NCI-H2171 (cell line): ENCODE measurements around the gene ABHD17B.
"Not testable (repeated sequence)": the region's sequence is repeated elsewhere in the genome, so short reads cannot be mapped to it uniquely, and the experiment has no call there.

Experiments used
- DNase-seq: peaks from one replicate; lab custom pipeline; 2025; lab: John Stamatoyannopoulos, UW

The ABHD17B gene

DNA sequence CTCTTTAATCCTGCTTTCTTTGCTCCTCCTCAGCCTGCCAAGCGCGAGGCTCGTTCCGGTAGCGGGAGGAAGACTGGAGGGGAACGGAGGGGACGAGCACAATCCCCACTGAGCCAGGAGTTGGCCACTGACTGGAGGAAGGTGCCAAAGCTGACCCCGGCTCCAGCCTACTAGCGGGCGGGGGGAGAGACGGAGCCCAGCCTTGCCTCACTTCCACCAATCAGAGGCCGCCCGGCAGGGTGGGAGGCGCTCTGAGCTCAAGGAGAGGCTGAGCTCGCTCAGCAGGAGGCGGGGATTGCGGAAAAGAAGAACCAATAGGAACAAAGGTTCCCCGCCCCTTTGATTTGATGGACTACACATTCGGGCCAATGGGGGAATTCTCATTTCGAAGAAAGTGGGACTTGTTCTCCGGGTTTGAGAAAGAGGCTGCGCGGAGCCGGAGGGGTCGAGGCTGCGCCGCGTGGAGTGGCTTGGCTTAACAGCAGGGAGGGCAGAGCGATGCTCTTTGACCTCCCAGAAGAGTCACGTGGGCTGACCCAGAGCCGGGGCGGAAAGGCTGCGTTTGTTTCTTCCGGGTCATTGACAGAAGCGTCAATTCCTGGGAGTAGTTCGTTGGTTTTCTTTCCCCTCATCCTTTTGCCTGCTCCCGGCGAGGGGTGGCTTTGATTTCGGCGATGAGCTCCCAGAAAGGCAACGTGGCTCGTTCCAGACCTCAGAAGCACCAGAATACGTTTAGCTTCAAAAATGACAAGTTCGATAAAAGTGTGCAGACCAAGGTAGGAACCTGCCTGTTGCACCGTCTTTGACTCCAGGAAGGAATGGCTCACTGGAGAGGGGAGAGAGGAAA is at the start of gene ABHD17B, which contains the start of gene C9orf85:
ABHD17B (minus strand) TSS at position 133 of the 847 bp plus-strand sequence. CDS start 36,113 bp downstream, outside the sequence.
C9orf85 (plus strand) TSS at position 579 of the 847 bp plus-strand sequence; CDS start at position 675, 96 bp downstream.
- DNase-seq: peak; percentile 99

DNA sequence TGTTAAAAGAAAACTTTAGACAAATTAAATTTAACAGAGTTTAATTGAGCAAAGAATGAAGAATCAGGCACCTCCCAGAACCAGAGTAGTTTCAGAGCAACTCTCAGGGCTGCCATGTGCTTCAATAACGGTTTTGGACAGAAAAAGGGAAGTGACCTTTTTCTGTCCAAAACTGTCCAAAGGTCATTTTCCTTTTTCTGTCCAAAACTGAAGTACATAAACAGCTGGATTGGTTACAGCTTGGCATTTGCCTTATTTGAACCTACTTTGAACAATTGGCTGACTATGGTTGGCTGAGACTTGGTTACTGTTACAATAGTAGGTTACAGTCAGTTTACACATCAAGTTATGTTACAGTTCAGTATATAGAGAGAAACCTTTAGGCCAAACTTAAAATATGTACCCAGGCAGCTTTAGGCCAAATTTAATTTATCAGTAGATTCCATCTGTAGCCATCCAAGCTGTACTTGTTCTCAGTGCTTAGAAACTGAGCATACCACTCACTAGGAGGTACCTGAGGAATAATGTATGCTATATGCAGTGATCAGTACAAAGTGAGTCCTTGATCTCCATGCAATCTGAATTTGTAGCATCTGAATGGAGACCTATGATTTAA is 44.4 kb upstream of the ABHD17B start:
- DNase-seq: no peak

DNA sequence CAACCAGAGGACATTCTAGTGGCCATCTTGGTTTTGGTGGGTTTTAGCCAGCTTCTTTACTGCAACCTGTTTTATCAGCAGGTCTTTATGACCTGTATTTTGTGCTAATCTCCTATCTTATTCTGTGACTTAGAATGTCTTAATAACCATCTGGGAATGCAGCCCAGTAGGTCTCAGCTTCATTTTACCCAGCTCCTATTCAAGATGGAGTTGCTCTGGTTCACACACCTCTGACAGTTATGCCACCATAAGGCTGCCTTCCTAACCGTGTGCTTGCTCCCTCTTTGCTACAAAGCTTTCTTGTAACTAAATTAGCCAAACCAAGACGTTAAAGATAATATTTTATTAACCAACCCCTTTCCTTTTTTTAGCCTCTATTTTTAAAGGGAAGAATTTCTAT is 43.7 kb upstream of the ABHD17B start:
- DNase-seq: not testable (repeated sequence)

DNA sequence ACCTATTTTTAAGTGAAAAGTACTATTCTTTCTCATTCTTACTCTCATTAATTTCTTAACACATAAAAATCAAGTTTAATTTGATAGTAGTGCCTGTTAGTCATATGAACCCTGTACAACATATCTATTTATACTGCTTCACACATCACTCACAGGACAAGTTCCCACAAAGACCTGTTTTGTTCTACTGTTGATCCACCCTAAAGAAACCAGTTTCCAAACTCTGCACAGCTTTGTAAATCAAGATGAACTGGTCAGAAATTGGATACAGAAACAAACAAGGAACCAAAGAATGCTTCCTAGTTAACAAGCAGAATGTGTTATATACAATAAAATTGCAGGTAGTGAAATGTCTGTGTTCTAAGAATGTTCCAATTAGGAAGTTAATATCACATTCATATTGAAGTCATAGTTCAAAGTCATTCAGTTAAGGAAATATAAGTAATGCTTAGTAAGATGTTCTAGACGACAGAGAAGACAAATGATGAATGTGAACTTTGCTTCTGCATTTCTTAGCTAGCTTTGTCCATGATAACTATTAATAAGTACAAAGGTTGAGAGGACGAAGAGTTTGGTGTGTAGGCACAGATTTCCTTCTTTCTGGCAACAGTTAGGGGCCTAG is 33.9 kb upstream of the ABHD17B start:
- DNase-seq: no peak

DNA sequence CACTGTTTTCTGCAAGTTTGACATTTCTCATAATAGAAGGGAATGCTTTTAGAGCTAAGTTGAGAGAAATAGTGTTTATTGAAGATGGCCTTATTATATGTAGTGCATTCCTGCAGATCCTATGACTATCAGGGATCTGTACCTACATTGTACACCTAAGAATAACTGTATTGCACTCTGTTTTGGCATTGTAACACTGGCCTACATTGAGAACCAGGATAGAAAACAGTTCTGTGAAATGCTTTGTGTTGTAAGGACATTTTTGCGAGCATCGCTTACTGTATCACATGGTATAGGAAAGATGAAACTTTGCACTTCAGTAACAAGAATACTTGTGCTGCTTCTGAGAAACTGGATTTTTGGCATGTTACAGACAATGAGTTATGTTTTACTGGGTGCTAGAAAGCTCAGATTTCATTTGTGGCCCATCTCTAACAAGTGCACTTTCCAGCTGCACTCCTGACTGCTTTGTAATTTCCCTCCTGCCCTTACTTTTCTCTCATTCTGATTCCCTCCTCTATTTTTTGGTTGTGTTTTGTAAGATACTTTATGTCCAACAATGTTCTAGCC is 31.1 kb upstream of the ABHD17B start:
- no peak for DNase-seq

DNA sequence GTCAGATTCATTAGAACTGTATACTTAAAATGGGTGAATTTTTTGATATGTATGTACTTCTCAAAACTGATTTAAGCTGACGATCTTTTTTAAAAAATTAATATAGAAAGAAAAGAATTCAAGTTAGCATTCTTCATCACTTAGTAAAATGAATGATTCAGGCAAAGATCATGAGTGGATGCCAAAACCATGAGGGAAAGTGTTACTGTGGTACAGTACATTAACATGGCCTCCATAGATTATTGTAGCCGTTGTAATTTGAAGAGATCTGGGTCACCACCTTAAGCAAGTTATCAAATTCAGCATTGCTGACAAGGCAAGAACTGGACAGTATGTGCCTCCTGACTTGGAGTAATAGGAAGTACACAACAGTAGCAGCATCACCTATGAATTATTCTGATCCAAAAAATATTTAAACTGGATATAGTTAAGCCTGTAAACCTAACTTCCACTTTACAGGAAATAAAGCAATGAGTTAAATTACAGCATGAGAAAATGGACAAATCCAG is 30.1 kb upstream of the ABHD17B start:
- no peak for DNase-seq

DNA sequence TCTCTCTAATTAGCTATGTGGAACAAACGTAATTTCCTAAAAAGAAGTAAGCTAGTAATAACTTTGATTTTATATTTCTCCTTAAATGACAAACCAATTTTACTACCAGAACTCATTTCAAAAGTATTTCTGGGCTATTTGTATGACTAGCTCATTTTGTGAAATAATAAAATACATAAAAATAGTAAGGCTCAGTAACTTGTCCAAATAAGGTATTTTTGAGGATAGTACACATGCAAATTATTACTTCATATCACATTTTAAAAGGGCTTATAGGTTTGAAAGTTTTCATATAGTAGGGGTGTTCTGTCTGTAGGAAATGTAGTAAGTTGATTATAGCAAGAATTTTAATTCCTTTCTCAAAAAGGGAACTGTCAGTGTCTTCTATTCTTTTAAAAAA is 26.9 kb upstream of the ABHD17B start:
- DNase-seq: no peak

DNA sequence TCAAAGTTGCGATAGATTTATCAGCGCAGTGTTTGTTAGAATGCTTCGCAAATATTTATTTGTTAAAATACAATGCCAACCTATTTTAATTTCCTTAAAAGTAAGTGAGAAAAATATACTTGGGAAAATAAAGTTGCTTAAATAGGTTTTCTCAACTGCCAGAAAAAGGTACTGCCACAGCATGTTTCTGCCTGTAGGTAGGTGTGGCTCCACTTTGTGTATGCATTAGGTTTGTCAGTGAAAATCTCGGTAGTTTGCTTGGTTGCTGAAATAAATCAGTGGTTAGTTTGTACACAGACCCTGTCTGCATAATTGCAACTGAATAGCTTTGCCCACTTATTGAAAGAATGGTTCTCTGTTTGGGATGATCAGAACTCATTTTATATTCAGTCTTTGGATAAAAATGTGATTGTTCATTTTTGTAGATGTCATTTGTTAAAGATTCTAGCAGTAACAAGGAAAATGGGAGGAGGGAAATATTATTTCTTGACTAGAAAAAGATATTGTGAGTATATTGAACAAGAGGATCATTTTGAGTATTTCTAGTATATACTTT is 26.2 kb upstream of the ABHD17B start:
- DNase-seq: no peak

DNA sequence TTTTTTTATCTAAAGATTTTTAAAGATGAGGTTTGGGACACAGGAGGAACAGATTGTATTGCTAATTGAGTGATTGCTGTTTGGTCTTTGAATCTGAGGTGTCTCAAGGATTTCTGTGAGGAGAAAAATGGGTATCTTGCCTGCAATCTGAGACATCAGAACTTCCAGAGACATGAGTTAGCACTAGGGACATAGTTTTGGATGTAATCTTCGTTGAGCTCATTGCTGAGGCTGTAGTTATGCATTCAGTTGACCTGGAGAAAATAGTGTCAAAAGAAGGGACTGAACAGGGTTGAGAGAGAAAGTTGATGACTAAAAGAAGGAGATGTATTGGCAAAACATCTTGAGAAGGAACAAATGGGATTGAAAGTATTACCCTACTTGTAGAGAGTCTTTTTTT is 25.1 kb upstream of the ABHD17B start:
- no peak for DNase-seq

DNA sequence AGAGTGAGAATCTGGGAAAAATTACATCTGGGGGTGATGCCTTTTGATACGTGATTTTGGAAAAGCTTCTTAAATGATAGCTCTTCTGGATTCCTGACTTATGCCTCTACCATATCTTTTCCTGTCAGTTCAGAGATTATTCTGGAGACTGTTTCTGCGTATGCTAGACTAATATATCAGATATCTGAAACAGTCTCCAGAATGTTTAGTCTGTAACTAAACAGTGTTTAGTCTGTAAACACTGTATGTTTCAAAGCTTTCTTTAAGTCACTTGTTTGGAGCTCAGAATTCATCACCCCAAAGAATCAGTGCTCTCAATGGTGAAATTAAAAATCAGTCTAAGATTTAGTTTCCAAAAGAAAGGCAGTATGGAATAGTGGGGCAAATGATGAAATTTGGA is 20.2 kb upstream of the ABHD17B start:
- no peak for DNase-seq

DNA sequence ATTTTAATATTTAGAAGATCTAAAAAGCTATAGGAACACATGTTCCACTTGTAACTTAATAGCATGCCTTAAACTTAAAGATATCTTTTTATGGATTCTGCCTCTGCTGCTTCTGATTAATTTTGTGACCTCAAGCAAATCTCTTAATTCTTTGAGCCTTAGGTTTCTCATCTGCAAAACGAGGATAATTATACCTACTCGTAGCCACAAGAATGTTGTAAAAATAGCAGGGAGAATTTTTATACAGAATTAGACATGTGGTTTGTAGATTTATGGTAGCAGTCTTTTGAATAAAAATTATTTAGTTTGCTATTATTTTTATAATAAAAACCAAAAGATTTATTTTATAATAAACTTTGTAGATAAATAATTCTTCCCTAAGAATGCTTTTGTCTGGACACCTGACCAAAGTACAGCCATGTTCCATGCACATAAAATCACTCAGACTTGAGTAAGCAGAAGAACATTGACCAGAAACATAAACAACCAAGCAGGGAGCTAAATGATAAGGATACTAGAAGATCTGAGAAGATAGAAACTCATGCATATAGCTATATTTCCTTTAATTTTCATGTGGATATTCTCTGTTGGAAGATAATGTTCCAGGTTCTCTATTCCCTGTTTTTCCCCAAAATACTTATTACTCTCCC is 18.9 kb upstream of the ABHD17B start:
- no peak for DNase-seq

DNA sequence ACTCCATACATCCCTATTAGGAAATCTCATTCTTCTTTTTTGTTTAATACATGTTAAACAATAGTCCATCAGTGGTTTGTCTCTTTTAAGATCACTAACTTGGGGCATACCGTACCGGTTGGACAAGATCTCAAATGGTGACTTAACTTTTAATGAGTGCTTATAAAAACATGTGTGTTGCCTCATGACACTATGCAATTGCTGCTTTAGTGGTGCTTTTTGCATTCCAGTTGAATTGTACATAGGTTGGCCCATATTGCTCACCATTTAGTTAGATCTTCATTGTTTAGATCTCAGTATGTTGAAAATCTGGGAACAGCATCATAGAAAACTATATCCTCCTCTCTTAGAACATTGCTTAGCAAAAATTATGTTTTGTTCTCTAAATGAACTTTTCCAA is 18.2 kb upstream of the ABHD17B start:
- DNase-seq: no peak

DNA sequence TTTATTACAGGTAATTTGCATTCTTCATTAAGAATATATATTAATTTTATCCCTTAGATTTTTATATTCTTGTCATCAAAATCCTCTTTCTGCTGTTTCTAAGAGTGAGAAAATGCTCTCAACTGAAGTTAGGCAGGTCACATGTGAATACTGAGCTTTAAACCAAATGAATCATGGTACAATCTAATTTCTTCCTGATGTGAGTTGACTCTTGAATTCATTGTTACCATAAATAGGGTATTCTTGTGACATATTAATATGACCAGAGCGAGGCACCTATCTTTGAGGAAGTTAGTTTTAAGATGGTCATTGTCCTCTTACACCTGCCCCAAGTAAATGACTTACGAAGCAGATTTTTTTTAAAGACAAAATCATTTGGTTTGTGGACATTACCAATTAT is 17.8 kb upstream of the ABHD17B start:
- DNase-seq: no peak

DNA sequence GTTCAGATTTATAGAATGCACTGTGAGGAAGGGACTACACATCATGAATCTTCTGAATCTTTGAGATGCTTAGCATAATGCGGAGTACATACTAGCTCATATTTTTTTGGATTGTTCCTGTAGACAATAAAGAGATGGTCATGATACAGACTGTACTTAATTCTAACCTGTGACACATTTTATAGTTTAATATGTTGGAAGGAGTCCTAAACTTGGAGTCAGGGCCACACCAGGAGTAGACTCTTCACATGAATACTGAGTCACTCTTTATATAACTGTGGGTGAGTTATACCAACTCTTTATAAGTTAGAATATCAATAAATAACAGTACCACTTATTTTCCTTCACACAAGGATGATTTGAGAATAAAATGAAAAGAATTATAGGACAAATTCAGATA is 17.4 kb upstream of the ABHD17B start:
- no peak for DNase-seq

DNA sequence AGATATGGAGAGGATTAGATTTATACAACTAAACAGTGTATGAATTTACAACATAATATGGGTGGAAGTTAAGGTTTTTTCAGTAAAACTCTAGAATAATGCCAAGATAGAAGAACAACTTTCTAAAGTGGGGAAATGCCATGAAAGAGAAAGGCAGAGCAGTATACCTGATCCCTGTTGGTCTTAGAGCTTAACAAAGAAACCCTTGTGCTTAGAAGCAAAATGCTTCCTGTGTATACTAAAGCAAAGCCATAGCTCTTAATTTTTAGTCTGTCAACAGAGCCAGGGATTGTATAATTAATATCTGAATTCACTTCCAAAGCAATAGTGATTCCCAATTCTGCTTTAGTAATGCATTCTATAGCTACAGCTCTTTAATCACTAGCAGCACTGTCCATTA is 14.8 kb upstream of the ABHD17B start:
- no peak for DNase-seq

DNA sequence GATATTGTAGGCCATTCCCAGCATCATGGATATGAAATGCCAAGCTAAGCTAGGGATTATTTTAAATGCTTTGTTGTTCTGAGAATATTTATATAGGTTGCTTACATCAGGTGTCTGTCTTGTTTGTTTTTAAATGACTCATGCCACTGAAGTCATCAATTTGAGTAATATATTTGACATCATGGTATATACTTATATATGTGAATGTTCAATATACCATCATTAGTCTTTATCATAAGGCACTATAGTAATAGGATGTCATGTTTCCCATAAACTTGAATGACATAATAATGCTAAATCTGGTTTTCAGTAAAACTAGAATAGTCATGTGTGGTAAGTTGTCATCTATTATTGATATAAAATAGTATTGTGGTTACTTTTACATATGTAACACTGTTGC is 13.6 kb upstream of the ABHD17B start:
- DNase-seq: no peak

DNA sequence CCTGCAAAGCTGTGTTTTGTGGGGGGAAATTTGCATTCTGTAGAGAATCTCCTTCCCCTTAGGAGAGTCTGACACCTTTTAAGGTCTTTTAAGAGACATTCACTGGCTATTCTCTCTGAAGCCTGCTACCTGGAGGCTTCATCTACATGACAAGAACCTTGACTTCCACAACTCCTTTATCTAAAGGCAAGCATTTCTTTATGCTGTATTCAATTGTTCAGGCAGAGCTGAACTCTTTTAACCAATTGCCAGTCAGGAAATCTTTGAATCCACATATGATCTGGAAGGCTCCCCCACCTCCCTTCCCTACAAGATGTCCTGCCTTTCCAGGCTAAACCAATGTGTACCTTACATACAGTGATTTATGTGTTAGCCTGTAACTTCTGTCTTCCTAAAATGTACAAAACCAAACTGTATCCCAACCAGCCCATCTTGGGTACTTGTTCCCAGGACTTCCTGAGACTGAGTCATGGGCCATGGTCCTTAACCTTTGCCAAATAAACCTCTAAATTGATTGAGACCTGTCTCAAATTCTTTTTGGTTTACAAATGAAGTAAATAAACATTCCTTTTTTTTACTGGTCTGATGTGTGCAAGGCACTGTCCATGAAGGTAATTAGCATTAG is 10.3 kb upstream of the ABHD17B start:
- no peak for DNase-seq

DNA sequence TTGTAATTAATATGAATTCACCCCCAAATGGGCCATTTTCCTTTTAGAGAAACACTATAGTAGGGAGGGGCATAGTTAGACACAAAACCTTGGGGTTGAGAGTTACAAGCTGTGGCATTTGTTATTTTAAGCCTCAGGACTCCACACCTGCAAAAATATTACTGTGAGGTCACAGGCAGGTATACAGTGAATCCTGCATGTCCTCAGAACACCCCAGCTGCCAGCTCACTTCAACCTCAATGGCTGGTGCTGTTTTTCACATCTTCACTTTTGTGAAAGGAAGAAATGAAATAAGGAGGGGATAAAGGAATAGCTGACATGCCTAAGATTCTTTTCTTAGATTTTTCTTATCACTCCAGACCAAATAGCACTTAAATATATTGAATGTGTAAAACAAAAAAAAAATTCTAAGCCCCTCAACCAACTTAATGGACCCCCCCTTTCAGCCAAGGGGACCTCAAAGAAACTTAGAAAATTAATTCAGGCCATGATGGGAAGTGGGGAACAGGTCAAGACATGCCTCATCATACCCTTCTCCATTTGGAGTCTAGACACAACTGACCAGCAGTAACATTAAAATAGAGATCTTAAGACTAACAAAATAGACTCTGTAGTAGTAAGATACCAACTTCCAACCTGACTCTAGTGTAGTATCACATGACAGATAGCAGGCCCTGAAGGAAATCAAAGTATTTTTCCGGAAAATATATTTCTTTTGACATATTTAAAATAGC is 9.6 kb upstream of the ABHD17B start:
- DNase-seq: no peak

DNA sequence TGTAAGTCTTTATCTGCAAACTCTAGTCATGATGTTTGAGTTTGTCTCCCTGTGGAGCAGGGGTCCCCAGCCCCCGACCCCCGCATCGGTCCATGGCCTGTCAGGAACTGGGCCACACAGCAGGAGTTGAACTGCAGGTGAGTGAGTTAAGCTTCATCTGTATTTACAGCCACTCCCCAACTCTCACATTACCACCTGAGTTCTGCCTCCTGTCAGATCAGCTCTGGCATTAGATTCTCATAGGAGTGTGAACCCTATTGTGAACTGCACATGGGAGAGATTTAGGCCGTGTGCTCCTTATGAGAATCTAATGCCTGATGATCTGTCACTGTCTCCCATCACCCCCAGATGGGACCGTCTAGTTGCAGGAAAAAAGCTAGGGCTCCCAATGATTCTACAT is 7.4 kb upstream of the ABHD17B start:
- DNase-seq: no peak

DNA sequence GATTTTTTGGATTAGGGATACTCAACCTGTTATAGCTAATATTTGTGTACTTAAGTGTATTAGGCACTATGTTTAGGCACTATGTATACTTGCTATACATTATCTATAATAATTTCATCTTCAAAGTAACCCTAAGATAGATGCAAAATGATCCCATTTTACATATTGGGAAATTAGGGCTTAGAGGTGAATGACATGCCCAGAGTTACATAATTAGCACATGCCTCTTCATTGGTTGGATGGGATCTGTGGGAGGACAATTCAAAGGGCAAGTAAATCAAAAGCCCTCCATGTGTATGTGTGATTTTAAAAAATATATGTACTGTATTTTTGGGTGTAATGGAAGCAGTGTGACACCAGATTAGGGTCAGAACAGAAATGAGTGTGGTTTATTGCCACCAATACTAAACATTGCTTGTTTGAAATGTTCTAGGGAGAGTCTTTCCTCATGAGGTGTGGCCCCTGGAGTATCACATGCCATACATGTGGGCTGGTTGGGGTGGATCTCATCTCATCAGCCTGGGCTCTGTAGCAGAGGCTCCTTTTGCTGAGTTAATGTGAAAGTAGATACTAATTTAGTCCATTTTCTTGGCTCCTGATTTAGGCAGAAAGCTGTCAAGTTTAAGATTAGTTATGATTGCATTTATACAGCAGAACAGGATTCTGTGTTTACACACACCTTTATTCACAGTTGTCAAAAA is 6.0 kb upstream of the ABHD17B start:
- DNase-seq: no peak
